Muscle layer of colon (tissue), 2 donors: ENCODE results near the gene ZSCAN16.

Source experiments
- H3K27ac ChIP-seq: one replicate; pipeline ENCODE4 v1.7.0; 2013; ENCODE audit warnings: low read depth, mild to moderate bottlenecking, low read length, moderate library complexity
- H3K27me3 ChIP-seq, 2 donors: one replicate each; pipeline ENCODE4 v1.7.0; 2013; ENCODE audit warnings: low read length in 2 of 2, mild to moderate bottlenecking in 2 of 2; ENCODE audit not compliant: insufficient read depth in 2 of 2, control insufficient read depth in 1 of 2
- H3K36me3 ChIP-seq: one replicate; pipeline ENCODE4 v1.7.0; 2013; ENCODE audit warnings: mild to moderate bottlenecking, low read length; ENCODE audit not compliant: insufficient read depth
- H3K4me1 ChIP-seq: one replicate; pipeline ENCODE4 v1.7.0; 2013; ENCODE audit warnings: mild to moderate bottlenecking, low read length; ENCODE audit not compliant: insufficient read depth
- H3K4me3 ChIP-seq, 2 donors: one replicate each; pipeline ENCODE4 v1.7.0; 2013; ENCODE audit warnings: low read length in 2 of 2, low read depth in 1 of 2, mild to moderate bottlenecking in 1 of 2, moderate library complexity in 1 of 2
- H3K9ac ChIP-seq: one replicate; pipeline ENCODE4 v1.7.0; 2013; ENCODE audit warnings: low read length
- H3K9me3 ChIP-seq: one replicate; pipeline ENCODE4 v1.7.0; 2013; ENCODE audit warnings: mild to moderate bottlenecking, low read length
- donor health status: abdominal sarcoma.
- donor health status: Adenocarcinoma of cecum.

Gene ZSCAN16

GRCh38 chr6:28134015-28134414 is 9.6 kb downstream of the ZSCAN16 start:
- H3K4me3 ChIP-seq = no peak overlapping the region
- H3K36me3 ChIP-seq = peaks cover 16% of the 10 kb centered on the region
- peaks cover 16% of the 10 kb centered on the region for H3K4me1 ChIP-seq
- no peaks in the 10 kb centered on the region for H3K9me3 ChIP-seq
- H3K9ac ChIP-seq = no peak overlapping the region
- H3K27me3 ChIP-seq = no peaks in the 10 kb centered on the region
- H3K27ac ChIP-seq = no peak overlapping the region

GRCh38 chr6:28134716-28135115 is 10.3 kb downstream of the ZSCAN16 start:
- H3K4me3 ChIP-seq = no peak overlapping the region
- H3K9ac ChIP-seq = no peak overlapping the region
- H3K27me3 ChIP-seq = no peaks in the 10 kb centered on the region
- no peak overlapping the region for H3K27ac ChIP-seq
- peaks cover 16% of the 10 kb centered on the region for H3K4me1 ChIP-seq
- peaks cover 9% of the 10 kb centered on the region for H3K36me3 ChIP-seq
- no peaks in the 10 kb centered on the region for H3K9me3 ChIP-seq

GRCh38 chr6:28135393-28135792 is 11.0 kb downstream of the ZSCAN16 start:
- Histone ChIP-seq H3K4me1 (peaks cover 16% of the 10 kb centered on the region), H3K9ac (peak overlapping the region; percentile 39), H3K27ac (no peak overlapping the region), H3K27me3 (no peaks in the 10 kb centered on the region), H3K4me3 (no peak overlapping the region), H3K9me3 (no peaks in the 10 kb centered on the region), H3K36me3 (peaks cover 8% of the 10 kb centered on the region)

GRCh38 chr6:28136585-28137504 is 12.4 kb downstream of the ZSCAN16 start:
- peaks cover 16% of the 10 kb centered on the region for H3K4me1 ChIP-seq
- H3K36me3 ChIP-seq = peaks cover 8% of the 10 kb centered on the region
- H3K27me3 ChIP-seq = no peaks in the 10 kb centered on the region
- peak overlapping the region; percentile 94 to 97 for H3K4me3 ChIP-seq
- peak overlapping the region; percentile 98 for H3K27ac ChIP-seq
- H3K9me3 ChIP-seq = no peaks in the 10 kb centered on the region
- peak overlapping the region; percentile 98 for H3K9ac ChIP-seq

- H3K27ac ChIP-seq = peak overlapping the region; percentile 98
- H3K27me3 ChIP-seq = no peaks in the 10 kb centered on the region
- peak overlapping the region; percentile 98 for H3K9ac ChIP-seq
- H3K36me3 ChIP-seq = peaks cover 4% of the 10 kb centered on the region
- no peaks in the 10 kb centered on the region for H3K9me3 ChIP-seq
- H3K4me3 ChIP-seq = peak overlapping the region; percentile 94 to 97
- peaks cover 17% of the 10 kb centered on the region for H3K4me1 ChIP-seq
These were observed 13.1 kb downstream of the ZSCAN16 start for GRCh38 chr6:28137505-28137981.

- H3K27ac ChIP-seq = no peak overlapping the region
- no peak overlapping the region for H3K9ac ChIP-seq
These were observed 15.6 kb downstream of the ZSCAN16 start for GRCh38 chr6:28139860-28140543.

GRCh38 chr6:28140616-28141015 is 16.2 kb downstream of the ZSCAN16 start:
- Histone ChIP-seq H3K9ac (no peak overlapping the region), H3K9me3 (no peaks in the 10 kb centered on the region), H3K27me3 (no peaks in the 10 kb centered on the region), H3K27ac (no peak overlapping the region), H3K4me1 (peaks cover 23% of the 10 kb centered on the region), H3K4me3 (peak overlapping the region in 1 of 2 donors; percentile 26), H3K36me3 (peaks cover 3% of the 10 kb centered on the region)

More at GRCh38 chr6:28139860-28140543, 15.6 kb downstream of the ZSCAN16 start:
- Histone ChIP-seq H3K9me3 (no peaks in the 10 kb centered on the region), H3K36me3 (no peaks in the 10 kb centered on the region), H3K4me3 (peak overlapping the region in 1 of 2 donors; percentile 26), H3K4me1 (peaks cover 26% of the 10 kb centered on the region), H3K27me3 (no peaks in the 10 kb centered on the region)

- Histone ChIP-seq H3K27me3 (no peaks in the 10 kb centered on the region), H3K4me1 (peaks cover 18% of the 10 kb centered on the region), H3K36me3 (peaks cover 11% of the 10 kb centered on the region), H3K4me3 (peak within 1 kb of the TSS; percentile 78 to 84), H3K27ac (peak within 1 kb of the TSS; percentile 88), H3K9ac (peak within 1 kb of the TSS; percentile 96), H3K9me3 (no peaks in the 10 kb centered on the region)
These were observed 17.3 kb downstream of the ZSCAN16 start, which contains the start of gene ZKSCAN8 for GRCh38 chr6:28141500-28142329. Gene ZKSCAN8 (plus strand): TSS chr6:28141883. CDS start chr6:28148408, 6,525 bp downstream.

GRCh38 chr6:28142446-28142845 is 18.0 kb downstream of the ZSCAN16 start:
- peak overlapping the region; percentile 78 to 84 for H3K4me3 ChIP-seq
- no peaks in the 10 kb centered on the region for H3K9me3 ChIP-seq
- peak overlapping the region; percentile 96 for H3K9ac ChIP-seq
- H3K27me3 ChIP-seq = no peaks in the 10 kb centered on the region
- H3K27ac ChIP-seq = peak overlapping the region; percentile 88
- H3K4me1 ChIP-seq = peaks cover 17% of the 10 kb centered on the region
- peaks cover 13% of the 10 kb centered on the region for H3K36me3 ChIP-seq

- H3K4me3 ChIP-seq = no peak overlapping the region
- H3K36me3 ChIP-seq = peaks cover 34% of the 10 kb centered on the region
- H3K27me3 ChIP-seq = no peaks in the 10 kb centered on the region
- no peaks in the 10 kb centered on the region for H3K9me3 ChIP-seq
- peaks cover 11% of the 10 kb centered on the region for H3K4me1 ChIP-seq
- H3K9ac ChIP-seq = no peak overlapping the region
- H3K27ac ChIP-seq = no peak overlapping the region
These were observed 20.8 kb downstream of the ZSCAN16 start for GRCh38 chr6:28145231-28145630.

GRCh38 chr6:28152531-28152930 is 28.1 kb downstream of the ZSCAN16 start:
- no peaks in the 10 kb centered on the region for H3K27me3 ChIP-seq
- no peak overlapping the region for H3K27ac ChIP-seq
- peaks cover 86% of the 10 kb centered on the region for H3K36me3 ChIP-seq
- no peak overlapping the region for H3K4me3 ChIP-seq
- H3K9me3 ChIP-seq = no peaks in the 10 kb centered on the region
- H3K9ac ChIP-seq = no peak overlapping the region
- H3K4me1 ChIP-seq = no peaks in the 10 kb centered on the region
